Measurements from ENCODE around the gene ALDH3A1.

Gene ALDH3A1

DNA sequence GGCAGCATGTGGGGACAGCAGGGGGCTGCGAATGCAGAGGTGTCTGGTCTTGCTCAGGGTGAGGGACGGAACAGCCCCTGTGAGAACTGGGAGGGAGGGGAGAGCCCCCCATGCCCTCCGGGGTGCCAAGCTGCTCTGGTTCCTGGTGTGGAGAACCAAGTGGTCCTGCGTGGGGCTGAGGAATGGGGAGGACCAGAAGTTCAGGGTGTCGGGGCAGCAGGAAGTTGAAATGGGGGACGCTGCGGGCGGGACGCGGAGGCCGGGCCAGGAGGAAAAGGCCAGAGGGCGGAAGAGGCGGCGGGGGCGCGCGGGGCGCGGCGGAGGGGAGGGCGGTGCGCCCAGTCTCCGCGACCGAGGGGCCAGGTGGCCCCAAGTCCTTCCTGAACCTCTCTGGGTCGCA is 3.6 kb downstream of the ALDH3A1 start:
- Histone ChIP-seq H3K36me3 (ENCODE audit: insufficient read depth) (no peaks in the 10 kb centered on the region), H3K4me2 (no peak overlapping the region), H3K4me3 (IDR thresholded peaks at IDR 0.05; ENCODE audit: insufficient read depth, low read depth, low read length) (no peak overlapping the region), H4K20me1 (ENCODE audit: insufficient read depth) (no peaks in the 10 kb centered on the region), H3K27ac (no peak overlapping the region), H3K79me2 (ENCODE audit: insufficient read depth, low read depth) (no peaks in the 10 kb centered on the region), H3K9ac (no peak overlapping the region), H3K27me3 (ENCODE audit: insufficient read depth, low read depth) (no peaks in the 10 kb centered on the region), H2AFZ (ENCODE audit: low read depth) (no peak overlapping the region), H3K4me1 (ENCODE audit: low read depth, poor library complexity, severe bottlenecking) (no peaks in the 10 kb centered on the region)
- no peak for TF ChIP-seq CTCF (conservative IDR thresholded peaks at IDR 0.05; ENCODE audit: low read depth, low read length)

DNA sequence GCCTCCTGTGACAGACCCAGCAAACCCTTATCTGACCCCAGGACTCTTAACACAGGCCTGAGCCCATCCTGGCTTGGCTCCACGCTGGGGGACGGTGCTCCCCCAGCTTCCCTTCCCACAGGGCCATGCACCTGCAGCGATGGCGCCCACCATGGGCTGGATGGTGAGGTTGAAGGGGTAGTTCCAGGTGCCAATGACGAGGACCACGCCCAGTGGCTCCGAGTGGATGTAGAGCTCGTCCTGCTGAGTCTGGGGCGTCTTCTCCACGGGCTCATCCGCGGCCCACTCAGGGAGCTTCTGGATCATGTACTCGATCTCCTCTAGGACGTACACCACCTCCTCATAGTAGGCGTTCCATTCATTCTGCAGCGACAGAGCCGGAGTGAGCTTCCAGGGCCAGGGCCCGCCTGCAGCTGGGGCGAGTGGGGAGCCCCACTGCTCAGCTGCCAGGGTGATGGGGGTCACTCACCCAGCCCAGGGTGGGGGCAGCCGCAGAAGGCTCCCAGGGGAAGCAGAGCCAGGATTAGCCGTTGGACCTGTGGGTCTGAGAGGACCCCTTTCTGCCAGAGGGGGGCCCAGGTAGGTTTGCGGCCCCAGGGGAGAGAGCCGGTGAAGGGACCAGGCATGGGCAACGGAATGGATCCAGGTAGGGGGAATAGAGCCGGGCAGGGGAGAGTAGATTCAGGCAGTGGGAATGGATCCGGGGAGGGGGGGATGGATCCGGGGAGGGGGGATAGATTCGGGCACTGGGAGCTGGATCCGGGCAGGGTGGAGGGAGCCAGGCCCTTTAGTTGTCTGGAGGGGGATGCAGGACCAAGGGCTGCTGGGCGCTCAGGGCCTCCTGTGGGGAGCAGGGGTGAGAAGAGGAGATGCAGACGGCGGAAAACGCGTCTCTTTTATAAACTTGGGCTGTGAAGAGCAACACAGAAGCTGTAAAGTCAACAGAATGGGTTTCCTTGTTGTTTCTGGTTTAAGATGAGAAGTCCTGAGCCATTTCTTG is 4.7 kb downstream of the ALDH3A1 start:
- Histone ChIP-seq H4K20me1 (ENCODE audit: insufficient read depth) (no peaks in the 10 kb centered on the region), H2AFZ (ENCODE audit: low read depth) (no peak overlapping the region), H3K27ac (no peak overlapping the region), H3K4me2 (no peak overlapping the region), H3K36me3 (ENCODE audit: insufficient read depth) (no peaks in the 10 kb centered on the region), H3K9ac (no peak overlapping the region), H3K27me3 (ENCODE audit: insufficient read depth, low read depth) (no peaks in the 10 kb centered on the region), H3K4me1 (ENCODE audit: low read depth, poor library complexity, severe bottlenecking) (no peaks in the 10 kb centered on the region), H3K79me2 (ENCODE audit: insufficient read depth, low read depth) (no peaks in the 10 kb centered on the region), H3K4me3 (IDR thresholded peaks at IDR 0.05; ENCODE audit: insufficient read depth, low read depth, low read length) (no peak overlapping the region)
- no peak for TF ChIP-seq CTCF (conservative IDR thresholded peaks at IDR 0.05; ENCODE audit: low read depth, low read length)

- TF ChIP-seq CTCF (conservative IDR thresholded peaks at IDR 0.05; ENCODE audit: low read depth, low read length) = no peak
- no peak overlapping the region for H3K4me2 ChIP-seq
- H3K4me1 ChIP-seq (ENCODE audit: low read depth, poor library complexity, severe bottlenecking) = no peaks in the 10 kb centered on the region
- no peak overlapping the region for H3K9ac ChIP-seq
- H2AFZ ChIP-seq (ENCODE audit: low read depth) = no peak overlapping the region
- H3K4me3 ChIP-seq (IDR thresholded peaks at IDR 0.05; ENCODE audit: insufficient read depth, low read depth, low read length) = no peak overlapping the region
- no peaks in the 10 kb centered on the region for H3K27me3 ChIP-seq (ENCODE audit: insufficient read depth, low read depth)
- H3K36me3 ChIP-seq (ENCODE audit: insufficient read depth) = no peaks in the 10 kb centered on the region
- H3K27ac ChIP-seq = no peak overlapping the region
- H4K20me1 ChIP-seq (ENCODE audit: insufficient read depth) = no peaks in the 10 kb centered on the region
- no peaks in the 10 kb centered on the region for H3K79me2 ChIP-seq (ENCODE audit: insufficient read depth, low read depth)
Observed at GRCh38 chr17:19742495-19742894, 5.6 kb downstream of the ALDH3A1 start.

DNA sequence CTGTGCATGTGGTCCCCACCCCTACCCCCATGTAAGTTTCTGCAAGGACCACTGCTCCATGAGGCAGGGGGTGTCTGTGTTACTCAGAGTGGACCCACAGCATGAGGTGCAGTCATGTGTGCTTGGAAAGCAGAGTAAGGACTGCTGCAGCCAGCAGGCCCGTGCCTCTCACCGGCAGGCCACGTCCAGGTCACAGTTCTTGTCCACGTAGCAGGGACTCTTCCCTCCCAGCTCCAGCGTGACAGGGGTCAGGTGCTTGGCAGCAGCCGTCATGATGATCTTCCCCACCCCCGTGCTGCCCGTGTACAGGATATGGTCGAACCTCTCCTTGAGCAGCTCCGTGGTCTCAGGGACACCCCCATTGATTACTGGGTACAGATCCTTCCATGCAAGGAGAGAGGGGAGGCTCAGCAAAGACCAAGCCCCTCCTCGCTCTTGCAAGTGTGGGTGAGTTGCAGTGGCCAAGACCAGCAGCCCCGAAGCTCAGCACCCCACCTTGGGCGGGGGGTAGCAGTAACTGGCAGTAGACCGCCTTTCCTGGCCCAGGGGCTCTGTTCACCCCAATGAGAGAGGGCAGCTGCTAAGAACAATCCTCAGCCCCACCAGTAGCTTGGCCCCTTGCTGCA is 6.2 kb downstream of the ALDH3A1 start:
- no peak overlapping the region for H3K27ac ChIP-seq
- H3K4me3 ChIP-seq (IDR thresholded peaks at IDR 0.05; ENCODE audit: insufficient read depth, low read depth, low read length) = no peak overlapping the region
- H2AFZ ChIP-seq (ENCODE audit: low read depth) = no peak overlapping the region
- no peak overlapping the region for H3K4me2 ChIP-seq
- no peaks in the 10 kb centered on the region for H3K36me3 ChIP-seq (ENCODE audit: insufficient read depth)
- H3K4me1 ChIP-seq (ENCODE audit: low read depth, poor library complexity, severe bottlenecking) = no peaks in the 10 kb centered on the region
- no peak for TF ChIP-seq CTCF (conservative IDR thresholded peaks at IDR 0.05; ENCODE audit: low read depth, low read length)
- H3K79me2 ChIP-seq (ENCODE audit: insufficient read depth, low read depth) = no peaks in the 10 kb centered on the region
- H3K27me3 ChIP-seq (ENCODE audit: insufficient read depth, low read depth) = no peaks in the 10 kb centered on the region
- H4K20me1 ChIP-seq (ENCODE audit: insufficient read depth) = no peaks in the 10 kb centered on the region
- no peak overlapping the region for H3K9ac ChIP-seq
